Neural progenitor cell (in vitro differentiated cells): ENCODE data around the gene RUNX1.

Experiments
- CTCF ChIP-seq: fragments of 200-600 bp; sonication (generic); IDR thresholded peaks from 2 replicates; pipeline ENCODE4 v1.5.1; 2017; ENCODE audit warnings: antibody characterized with exemption, mild to moderate bottlenecking
- EZH2phosphoT487 ChIP-seq: fragments of 200-600 bp; sonication (generic); IDR thresholded peaks from 2 replicates; pipeline ENCODE4 v1.6.1; 2017; ENCODE audit warnings: antibody characterized with exemption

GRCh38 chr21:34987501-34988072 is 61.5 kb downstream of the RUNX1 start:
- no peak for TF ChIP-seq CTCF
- no peak for TF ChIP-seq EZH2phosphoT487
